ENCODE results near the gene ZNF776.

The ZNF776 gene

GRCh38 chr19:57807541-57807940 lies 60.9 kb downstream of the ZNF776 start:
- H3K36me3 ChIP-seq (ENCODE audit: insufficient read depth, low read length) = peaks cover 18% of the 10 kb centered on the region; the same call in 1 of the 2 replicates
- H2AFZ ChIP-seq (ENCODE audit: low read length) = no peak overlapping the region
- no peaks in the 10 kb centered on the region for H3K27me3 ChIP-seq (ENCODE audit: insufficient read depth, low read length, poor library complexity, severe bottlenecking)
- no peaks in the 10 kb centered on the region for H4K20me1 ChIP-seq (ENCODE audit: insufficient read depth, low read length, poor library complexity, severe bottlenecking)
- 0 out of 2 replicates have a peak, but pooled peaks cover 4% of the 10 kb centered on the region for H3K79me2 ChIP-seq (ENCODE audit: insufficient read depth, low read length)
- no peaks in the 10 kb centered on the region for H3F3A ChIP-seq (ENCODE audit: low read depth)
- peaks cover 6% of the 10 kb centered on the region for H3K4me1 ChIP-seq (ENCODE audit: insufficient read depth, low read length, poor library complexity, severe bottlenecking)
- H3K9ac ChIP-seq (ENCODE audit: low read depth, low read length, poor library complexity, severe bottlenecking) = no peak overlapping the region
- no peak overlapping the region for H3K4me2 ChIP-seq (ENCODE audit: low read depth, low read length, poor library complexity, severe bottlenecking)
- no peak overlapping the region for H3K4me3 ChIP-seq (ENCODE audit: low read length, poor library complexity, severe bottlenecking)
- no peaks in the 10 kb centered on the region for H3K9me2 ChIP-seq (replicated peaks; ENCODE audit: low read depth, low read length)
- TF ChIP-seq, protein P1, sequence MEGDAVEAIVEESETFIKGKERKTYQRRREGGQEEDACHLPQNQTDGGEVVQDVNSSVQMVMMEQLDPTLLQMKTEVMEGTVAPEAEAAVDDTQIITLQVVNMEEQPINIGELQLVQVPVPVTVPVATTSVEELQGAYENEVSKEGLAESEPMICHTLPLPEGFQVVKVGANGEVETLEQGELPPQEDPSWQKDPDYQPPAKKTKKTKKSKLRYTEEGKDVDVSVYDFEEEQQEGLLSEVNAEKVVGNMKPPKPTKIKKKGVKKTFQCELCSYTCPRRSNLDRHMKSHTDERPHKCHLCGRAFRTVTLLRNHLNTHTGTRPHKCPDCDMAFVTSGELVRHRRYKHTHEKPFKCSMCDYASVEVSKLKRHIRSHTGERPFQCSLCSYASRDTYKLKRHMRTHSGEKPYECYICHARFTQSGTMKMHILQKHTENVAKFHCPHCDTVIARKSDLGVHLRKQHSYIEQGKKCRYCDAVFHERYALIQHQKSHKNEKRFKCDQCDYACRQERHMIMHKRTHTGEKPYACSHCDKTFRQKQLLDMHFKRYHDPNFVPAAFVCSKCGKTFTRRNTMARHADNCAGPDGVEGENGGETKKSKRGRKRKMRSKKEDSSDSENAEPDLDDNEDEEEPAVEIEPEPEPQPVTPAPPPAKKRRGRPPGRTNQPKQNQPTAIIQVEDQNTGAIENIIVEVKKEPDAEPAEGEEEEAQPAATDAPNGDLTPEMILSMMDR (conservative IDR thresholded peaks at IDR 0.05; ENCODE audit: low read length) = no peak
- TF ChIP-seq EZH2phosphoT487 (IDR thresholded peaks at IDR 0.05; ENCODE audit: borderline replicate concordance) = no peak
- no peaks in the 10 kb centered on the region for H3K9me3 ChIP-seq (ENCODE audit: insufficient read depth, low read depth, low read length)
